Measurements from ENCODE around the gene CRTC1. TPM values are rescaled to one million over a fixed set of nuclear protein-coding genes. Genes with fewer than 3 reads are reported as not detected.

Gene CRTC1
- total RNA-seq, 2 donors from 2014 or later, result 4.9 to 6.5 TPM

DNA sequence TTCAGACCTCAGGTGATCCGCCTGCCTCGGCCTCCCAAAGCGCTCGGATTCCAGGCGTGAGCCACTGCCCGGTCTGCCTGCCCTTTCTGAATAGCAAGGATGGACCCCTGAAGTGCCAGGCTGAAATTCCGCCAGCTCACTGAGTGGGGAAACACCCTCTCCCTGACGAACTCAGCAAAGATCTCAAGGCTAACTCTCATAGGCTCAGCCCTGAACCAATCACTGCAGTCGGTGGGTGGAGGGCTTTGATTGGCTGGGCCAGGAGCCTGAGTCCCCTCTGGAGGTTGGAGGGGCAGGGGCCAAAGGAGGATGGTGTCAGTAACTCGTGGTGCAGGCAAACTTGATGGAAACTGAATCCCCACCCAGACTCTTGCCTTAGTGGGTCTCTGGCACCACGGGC lies 118.9 kb downstream of the CRTC1 start:
- TF ChIP-seq POLR2A (IDR thresholded peaks at IDR 0.05), result no peak
- TF ChIP-seq, protein P1, sequence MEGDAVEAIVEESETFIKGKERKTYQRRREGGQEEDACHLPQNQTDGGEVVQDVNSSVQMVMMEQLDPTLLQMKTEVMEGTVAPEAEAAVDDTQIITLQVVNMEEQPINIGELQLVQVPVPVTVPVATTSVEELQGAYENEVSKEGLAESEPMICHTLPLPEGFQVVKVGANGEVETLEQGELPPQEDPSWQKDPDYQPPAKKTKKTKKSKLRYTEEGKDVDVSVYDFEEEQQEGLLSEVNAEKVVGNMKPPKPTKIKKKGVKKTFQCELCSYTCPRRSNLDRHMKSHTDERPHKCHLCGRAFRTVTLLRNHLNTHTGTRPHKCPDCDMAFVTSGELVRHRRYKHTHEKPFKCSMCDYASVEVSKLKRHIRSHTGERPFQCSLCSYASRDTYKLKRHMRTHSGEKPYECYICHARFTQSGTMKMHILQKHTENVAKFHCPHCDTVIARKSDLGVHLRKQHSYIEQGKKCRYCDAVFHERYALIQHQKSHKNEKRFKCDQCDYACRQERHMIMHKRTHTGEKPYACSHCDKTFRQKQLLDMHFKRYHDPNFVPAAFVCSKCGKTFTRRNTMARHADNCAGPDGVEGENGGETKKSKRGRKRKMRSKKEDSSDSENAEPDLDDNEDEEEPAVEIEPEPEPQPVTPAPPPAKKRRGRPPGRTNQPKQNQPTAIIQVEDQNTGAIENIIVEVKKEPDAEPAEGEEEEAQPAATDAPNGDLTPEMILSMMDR (IDR thresholded peaks at IDR 0.05), result no peak
- no peaks in the 10 kb centered on the region for H3K4me1 ChIP-seq
- WGBS, 2 donors, result 70 to 78% methylated on average over 9 to 11 of the region's 11 CpGs
- ATAC-seq (no peak), DNase-seq (no peak)
- no peaks in the 10 kb centered on the region for H3K9me3 ChIP-seq
- no peaks in the 10 kb centered on the region for H3K27me3 ChIP-seq
- no peaks in the 10 kb centered on the region for H3K36me3 ChIP-seq (replicated peaks in 1 of 2; ENCODE audit: insufficient read depth in 1 of 2, low read depth in 2 of 2)
- no peak overlapping the region for H3K4me3 ChIP-seq
- intact Hi-C loops (cut with DNase I), result no loop called here
- H3K27ac ChIP-seq, result no peak overlapping the region

DNA sequence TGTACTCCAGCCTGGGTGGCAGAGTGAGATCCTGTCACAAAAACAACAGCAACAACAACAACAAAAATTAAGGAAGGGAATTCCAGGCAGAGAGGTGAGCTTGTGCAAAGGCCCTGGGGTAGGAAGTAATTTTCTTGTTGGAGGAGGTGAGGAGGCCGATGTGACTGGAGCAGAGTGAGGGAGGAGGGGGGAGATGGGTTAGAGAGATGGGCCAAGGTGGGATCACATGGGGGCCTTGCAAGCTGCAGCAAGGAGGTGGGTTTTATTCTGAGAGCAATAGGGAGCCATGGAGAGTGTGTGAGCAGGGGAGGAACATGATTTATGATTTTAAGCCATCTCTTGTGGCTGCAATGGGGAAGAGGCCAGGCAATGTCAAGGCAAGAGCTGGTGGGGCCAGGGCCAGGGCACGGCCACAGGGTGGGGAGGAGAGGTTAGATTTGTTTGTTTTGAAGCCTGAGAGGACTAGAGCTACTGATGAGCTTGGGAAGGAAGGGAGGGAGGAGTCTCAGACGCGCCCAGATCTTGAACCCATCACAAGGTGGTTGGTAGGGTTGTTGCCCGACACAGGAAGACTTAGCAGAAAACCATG lies 120.2 kb downstream of the CRTC1 start:
- no peak for TF ChIP-seq POLR2A (IDR thresholded peaks at IDR 0.05)
- TF ChIP-seq, protein P1 (IDR thresholded peaks at IDR 0.05), result no peak
- intact Hi-C loops (cut with DNase I), result no loop called here
- Histone ChIP-seq H3K36me3 (replicated peaks in 1 of 2; ENCODE audit: insufficient read depth in 1 of 2, low read depth in 2 of 2) (no peaks in the 10 kb centered on the region), H3K27ac (no peak overlapping the region), H3K9me3 (no peaks in the 10 kb centered on the region), H3K27me3 (no peaks in the 10 kb centered on the region), H3K4me3 (no peak overlapping the region), H3K4me1 (no peaks in the 10 kb centered on the region)
- DNase-seq (no peak), ATAC-seq (no peak)
- 91% methylated on average over 5 of the region's 5 CpGs for WGBS, 2 donors

DNA sequence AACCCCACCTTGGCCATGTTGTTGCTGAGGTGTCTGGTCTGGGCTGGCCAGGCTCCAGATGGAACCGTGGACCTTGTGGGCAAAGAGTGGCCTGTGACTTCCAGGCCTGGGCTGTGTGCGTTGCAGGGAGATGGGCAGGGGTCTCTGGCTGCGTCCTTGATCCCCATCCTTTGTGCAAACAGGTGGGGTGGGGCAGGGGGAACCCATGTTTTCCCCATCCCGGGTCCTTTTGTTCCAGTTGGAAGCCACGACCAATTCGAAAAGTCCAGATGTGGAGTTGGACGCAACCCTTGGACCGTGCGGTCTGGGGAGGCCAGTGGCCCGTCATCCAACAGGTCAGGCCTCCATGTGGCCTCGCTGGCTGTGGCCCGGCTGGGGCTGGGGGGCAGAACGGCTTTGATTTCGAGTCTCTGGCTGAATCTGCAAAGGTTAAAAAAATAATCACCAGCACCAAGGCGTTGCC lies 120.7 kb downstream of the CRTC1 start:
- ATAC-seq, result no peak
- Histone ChIP-seq H3K4me3 (no peak overlapping the region), H3K9me3 (no peaks in the 10 kb centered on the region), H3K36me3 (replicated peaks in 1 of 2; ENCODE audit: insufficient read depth in 1 of 2, low read depth in 2 of 2) (no peaks in the 10 kb centered on the region), H3K27me3 (no peaks in the 10 kb centered on the region), H3K4me1 (no peaks in the 10 kb centered on the region), H3K27ac (no peak overlapping the region)
- no peak for TF ChIP-seq POLR2A (IDR thresholded peaks at IDR 0.05)
- TF ChIP-seq, protein P1 (IDR thresholded peaks at IDR 0.05), result no peak
- no peak for DNase-seq
- intact Hi-C loops (cut with DNase I), result no loop called here
- 67 to 89% methylated on average over 1 to 15 of the region's 15 CpGs for WGBS, 2 donors

DNA sequence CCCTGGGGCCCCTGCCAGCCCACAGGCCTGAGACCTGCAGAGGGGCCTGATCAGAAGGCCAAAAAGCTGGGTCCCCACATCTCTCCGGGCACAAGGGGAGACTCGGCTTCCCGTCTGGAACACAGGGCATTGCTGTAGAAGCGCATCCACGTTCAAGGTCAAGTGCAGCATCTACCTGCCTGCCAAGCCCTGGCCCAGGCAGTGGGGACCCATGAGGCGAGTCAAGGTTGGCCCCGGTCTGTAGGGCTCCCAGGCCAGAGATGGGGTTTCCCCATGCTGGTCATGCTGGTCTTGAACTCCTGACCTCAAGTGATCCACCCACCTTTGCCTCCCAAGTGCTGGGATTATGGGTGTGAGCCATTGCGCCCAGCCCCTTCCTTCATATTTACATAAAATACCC lies 121.2 kb downstream of the CRTC1 start:
- no peak for ATAC-seq
- WGBS, 2 donors, result 86 to 88% methylated on average over 1 to 7 of the region's 8 CpGs
- Histone ChIP-seq H3K27me3 (no peaks in the 10 kb centered on the region), H3K4me1 (no peaks in the 10 kb centered on the region), H3K4me3 (no peak overlapping the region), H3K27ac (no peak overlapping the region), H3K36me3 (replicated peaks in 1 of 2; ENCODE audit: insufficient read depth in 1 of 2, low read depth in 2 of 2) (no peaks in the 10 kb centered on the region), H3K9me3 (no peaks in the 10 kb centered on the region)
- TF ChIP-seq, protein P1 (IDR thresholded peaks at IDR 0.05), result no peak
- no peak for TF ChIP-seq POLR2A (IDR thresholded peaks at IDR 0.05)
- intact Hi-C loops (cut with DNase I), result no loop called here
- no peak for DNase-seq

DNA sequence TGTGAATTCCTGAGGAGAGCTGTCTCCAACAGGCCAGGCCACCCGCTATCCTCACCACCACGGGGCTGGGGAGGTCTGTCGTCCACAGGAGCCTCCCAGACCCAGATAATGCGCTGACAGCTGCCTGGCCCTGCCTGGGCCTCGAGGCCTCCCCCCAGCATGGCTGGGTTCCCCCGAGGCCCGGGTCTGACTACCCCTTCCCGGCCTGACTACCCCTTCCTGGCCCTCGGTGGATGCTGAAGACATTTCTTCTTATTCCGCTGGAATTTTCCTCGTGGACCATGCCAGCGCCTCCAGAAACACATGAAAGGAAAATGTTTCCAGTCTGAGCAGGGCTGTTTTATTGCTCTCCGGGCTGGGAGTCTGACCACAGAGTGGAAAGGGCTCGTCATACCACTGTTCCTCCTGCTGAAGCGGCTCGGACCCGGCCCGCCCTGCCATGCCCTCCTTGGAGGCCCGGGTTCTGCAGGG lies 124.4 kb downstream of the CRTC1 start:
- no peak overlapping the region for H3K27ac ChIP-seq
- no peaks in the 10 kb centered on the region for H3K9me3 ChIP-seq
- H3K4me3 ChIP-seq, result no peak overlapping the region
- H3K36me3 ChIP-seq (replicated peaks in 1 of 2; ENCODE audit: insufficient read depth in 1 of 2, low read depth in 2 of 2), result no peaks in the 10 kb centered on the region
- WGBS, 2 donors, result 69 to 82% methylated on average over 13 to 19 of the region's 19 CpGs
- ATAC-seq (no peak), DNase-seq (no peak)
- no peaks in the 10 kb centered on the region for H3K27me3 ChIP-seq
- TF ChIP-seq, protein P1 (IDR thresholded peaks at IDR 0.05), result no peak
- TF ChIP-seq POLR2A (IDR thresholded peaks at IDR 0.05), result no peak
- H3K4me1 ChIP-seq, result no peaks in the 10 kb centered on the region
- intact Hi-C loops (cut with DNase I), result no loop called here

Measured in body of pancreas (tissue), 4 donors.